Measurements from ENCODE around the gene MSGN1. TPM values are rescaled to one million over a fixed set of nuclear protein-coding genes. Genes with fewer than 3 reads are reported as not detected.

MSGN1 gene
- total and polyA plus RNA-seq, 2 donors (not counting 3 experiments of a cell fraction or from before 2014, with no cell fraction given) = not detected

DNA sequence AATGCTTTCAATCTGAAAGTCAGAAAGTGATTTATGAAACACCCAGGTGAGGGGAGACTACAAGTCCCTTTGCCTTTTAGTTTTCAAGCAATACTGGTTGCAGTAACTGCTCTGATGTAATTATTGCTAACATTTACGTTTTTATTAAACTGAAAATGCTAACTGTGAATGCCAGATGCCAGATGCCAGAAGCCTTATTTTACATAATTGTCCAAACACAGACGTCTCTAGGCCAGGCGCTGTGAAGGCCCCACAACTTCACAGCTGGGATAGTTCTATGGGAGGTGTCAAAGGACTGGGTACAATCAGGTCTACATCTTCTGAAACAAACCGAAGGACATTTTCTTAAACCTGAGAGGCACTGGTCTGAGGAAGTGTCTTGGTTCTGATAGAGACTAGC, 27.5 kb upstream of the MSGN1 start:
- BruUV-seq (replicated peaks) = no TSS peak
- CTCF ChIA-PET = interaction anchor here (1.4 kb wide), 1 partner anchor 69 kb away, joined by 3 read pairs; no protein-coding TSS in a partner anchor

More for the DNA sequence above, 27.5 kb upstream of the MSGN1 start:
- Histone ChIP-seq H3K9me1 (replicated peaks; ENCODE audit: control insufficient read depth, extremely low read depth, insufficient read depth, low read length) (no peaks in the 10 kb centered on the region), H3K79me2 (ENCODE audit: control insufficient read depth, insufficient read depth, low read length) (no peaks in the 10 kb centered on the region), H3K4me2 (ENCODE audit: insufficient read depth, low read length) (no peak overlapping the region), H3K4me1 (ENCODE audit: control insufficient read depth, extremely low read depth, insufficient read depth, low read length) (no peaks in the 10 kb centered on the region), H4K20me1 (replicated peaks; ENCODE audit: control insufficient read depth, extremely low read depth, insufficient read depth, low read length) (no peaks in the 10 kb centered on the region), H3K9me3 (replicated peaks; ENCODE audit: control insufficient read depth, insufficient read depth, low read length) (no peaks in the 10 kb centered on the region), H3K36me3 (ENCODE audit: control insufficient read depth in 2 of 2, extremely low read depth in 1 of 2, insufficient read depth in 2 of 2, low read length in 2 of 2) (no peaks in the 10 kb centered on the region), H3K9ac (replicated peaks; ENCODE audit: extremely low read depth, insufficient read depth, low read length) (no peak overlapping the region), H3K27me3 (ENCODE audit: control insufficient read depth in 2 of 2, insufficient read depth in 2 of 2, low read length in 2 of 2) (peaks cover 0 to 10% of the 10 kb centered on the region in 2 experiments), H2AFZ (ENCODE audit: low read depth, low read length) (no peak overlapping the region), H3K4me3 (replicated peaks in 1 of 3; ENCODE audit: insufficient read depth in 1 of 3, low read depth in 1 of 3, low read length in 3 of 3) (no peak overlapping the region), H3K27ac (ENCODE audit: insufficient read depth, low read depth, low read length) (no peak overlapping the region)
- intact Hi-C loops (cut with micrococcal nuclease) (no loop called here), dilution Hi-C loops (cut with MboI; ENCODE audit: extremely low pct_ligation_motif_present, low sequenced_read_pairs) (no loop called here)
- DNase-seq (ENCODE audit: low read depth, low spot score) (no peak), FAIRE-seq (no peak)
- POLR2A ChIA-PET = no interaction called here
- TF ChIP-seq FOS (IDR thresholded peaks at IDR 0.05; ENCODE audit: borderline replicate concordance, insufficient read depth, low read length) (no peak), EZH2 (IDR thresholded peaks at IDR 0.05; ENCODE audit: borderline replicate concordance, low read depth, low read length, severe bottlenecking) (no peak), POLR2AphosphoS5 (IDR thresholded peaks at IDR 0.05; ENCODE audit: insufficient read depth, low read depth, low read length) (no peak), GATA2 (IDR thresholded peaks at IDR 0.05; ENCODE audit: insufficient read depth, insufficient read length, low read depth, low read length) (no peak), POLR2A (IDR thresholded peaks at IDR 0.05; ENCODE audit: low read depth, low read length) (no peak), JUN (IDR thresholded peaks at IDR 0.05; ENCODE audit: borderline replicate concordance, insufficient read depth, insufficient read length, low read depth) (no peak), MYC (IDR thresholded peaks at IDR 0.05; ENCODE audit: low read depth, low read length) (no peak)
- TF ChIP-seq, protein P1, sequence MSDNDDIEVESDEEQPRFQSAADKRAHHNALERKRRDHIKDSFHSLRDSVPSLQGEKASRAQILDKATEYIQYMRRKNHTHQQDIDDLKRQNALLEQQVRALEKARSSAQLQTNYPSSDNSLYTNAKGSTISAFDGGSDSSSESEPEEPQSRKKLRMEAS (IDR thresholded peaks at IDR 0.05; ENCODE audit: insufficient read depth, insufficient read length) = no peak
- TF ChIP-seq, protein P2, sequence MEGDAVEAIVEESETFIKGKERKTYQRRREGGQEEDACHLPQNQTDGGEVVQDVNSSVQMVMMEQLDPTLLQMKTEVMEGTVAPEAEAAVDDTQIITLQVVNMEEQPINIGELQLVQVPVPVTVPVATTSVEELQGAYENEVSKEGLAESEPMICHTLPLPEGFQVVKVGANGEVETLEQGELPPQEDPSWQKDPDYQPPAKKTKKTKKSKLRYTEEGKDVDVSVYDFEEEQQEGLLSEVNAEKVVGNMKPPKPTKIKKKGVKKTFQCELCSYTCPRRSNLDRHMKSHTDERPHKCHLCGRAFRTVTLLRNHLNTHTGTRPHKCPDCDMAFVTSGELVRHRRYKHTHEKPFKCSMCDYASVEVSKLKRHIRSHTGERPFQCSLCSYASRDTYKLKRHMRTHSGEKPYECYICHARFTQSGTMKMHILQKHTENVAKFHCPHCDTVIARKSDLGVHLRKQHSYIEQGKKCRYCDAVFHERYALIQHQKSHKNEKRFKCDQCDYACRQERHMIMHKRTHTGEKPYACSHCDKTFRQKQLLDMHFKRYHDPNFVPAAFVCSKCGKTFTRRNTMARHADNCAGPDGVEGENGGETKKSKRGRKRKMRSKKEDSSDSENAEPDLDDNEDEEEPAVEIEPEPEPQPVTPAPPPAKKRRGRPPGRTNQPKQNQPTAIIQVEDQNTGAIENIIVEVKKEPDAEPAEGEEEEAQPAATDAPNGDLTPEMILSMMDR (IDR thresholded peaks at IDR 0.05; ENCODE audit: extremely low read depth in 1 of 2, insufficient read depth in 1 of 2, low read depth in 1 of 2, low read length in 2 of 2) = no peak
